GM18520 (cell line): ENCODE results near the gene ZBTB47.

Source experiments
- ATAC-seq: cut with Tn5 transposase; IDR thresholded peaks from one replicate; pipeline ENCODE4 v1.9.1; 2021; ENCODE audit not compliant: unreplicated experiment

ZBTB47 gene

GRCh38 chr3:42664438-42664803, 10.9 kb downstream of the ZBTB47 start:
- no peak for ATAC-seq

- ATAC-seq: no peak
These were observed 11.8 kb downstream of the ZBTB47 start for GRCh38 chr3:42665050-42665878.

- no peak for ATAC-seq
These were observed 12.5 kb downstream of the ZBTB47 start for GRCh38 chr3:42666022-42666421.

GRCh38 chr3:42666577-42666998, 13.1 kb downstream of the ZBTB47 start:
- ATAC-seq: no peak

GRCh38 chr3:42667096-42667522, 13.6 kb downstream of the ZBTB47 start:
- ATAC-seq: no peak

GRCh38 chr3:42667523-42668412, 14.3 kb downstream of the ZBTB47 start:
- no peak for ATAC-seq

GRCh38 chr3:42668413-42668760, 14.9 kb downstream of the ZBTB47 start:
- ATAC-seq: no peak

- ATAC-seq: no peak
These were observed 15.3 kb downstream of the ZBTB47 start for GRCh38 chr3:42668793-42669217.

- ATAC-seq: no peak
These were observed 16.6 kb downstream of the ZBTB47 start for GRCh38 chr3:42670051-42670576.

GRCh38 chr3:42670670-42671069, 17.2 kb downstream of the ZBTB47 start:
- no peak for ATAC-seq

GRCh38 chr3:42672515-42672914, 19.0 kb downstream of the ZBTB47 start:
- ATAC-seq: no peak

GRCh38 chr3:42673082-42673481, 19.6 kb downstream of the ZBTB47 start:
- no peak for ATAC-seq

GRCh38 chr3:42674146-42674545, 20.6 kb downstream of the ZBTB47 start:
- no peak for ATAC-seq

- no peak for ATAC-seq
These were observed 22.4 kb downstream of the ZBTB47 start for GRCh38 chr3:42675909-42676308.

GRCh38 chr3:42678447-42678846, 24.9 kb downstream of the ZBTB47 start:
- no peak for ATAC-seq

GRCh38 chr3:42680271-42680670, 26.8 kb downstream of the ZBTB47 start:
- ATAC-seq: no peak

GRCh38 chr3:42680806-42681205, 27.3 kb downstream of the ZBTB47 start:
- ATAC-seq: no peak

- no peak for ATAC-seq
These were observed 28.0 kb downstream of the ZBTB47 start for GRCh38 chr3:42681361-42682038.

- ATAC-seq: no peak
These were observed 29.0 kb downstream of the ZBTB47 start for GRCh38 chr3:42682301-42683070.

GRCh38 chr3:42683875-42684598, 30.5 kb downstream of the ZBTB47 start:
- ATAC-seq: no peak
